Lung microvascular endothelial cell (primary cell): ENCODE data around the gene CACNA1E. TPM values are rescaled to one million over a fixed set of nuclear protein-coding genes. Genes with fewer than 3 reads are reported as not detected.
A peak's percentile ranks its signal among the peaks of the same experiment; 100 is the strongest.

ENCODE experiments used
- DNase-seq, 2 donors: peaks; one replicate each; pipeline versions ENCODE4 v3.0.0 to v3.0.0-alpha.2; 2010; ENCODE audit warnings: low read depth in 2 of 2
- total RNA-seq: library from RNA; depleted of rRNA; stranded (reverse); fragments of >200 nt; gene quantifications from 2 replicates; pipeline ENCODE4 v1.2.1, GENCODE V29; 2014

The CACNA1E gene
- total RNA-seq, 1 donor from 2014 or later, result under 0.01 TPM

DNA sequence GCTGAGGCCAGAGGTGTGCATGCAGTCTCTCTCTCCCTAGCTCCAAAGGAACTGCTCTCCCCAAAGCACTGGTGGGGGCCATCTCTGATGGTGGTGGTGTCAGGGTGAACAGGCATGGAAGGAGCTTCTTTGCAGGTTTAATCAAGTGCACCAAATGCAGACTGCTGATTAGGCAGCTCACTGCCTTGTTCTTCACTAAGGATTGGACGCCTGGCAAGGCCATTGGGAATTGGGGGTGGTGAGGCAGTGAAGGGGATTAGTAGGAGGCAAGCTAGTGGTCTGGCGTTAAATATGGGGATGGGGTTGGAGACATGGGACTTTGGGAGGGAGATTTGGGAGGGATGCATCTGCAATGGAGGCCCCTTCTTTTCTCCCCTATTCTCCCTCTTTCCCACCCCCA is 1.5 kb downstream of the CACNA1E start:
- no peak for DNase-seq

DNA sequence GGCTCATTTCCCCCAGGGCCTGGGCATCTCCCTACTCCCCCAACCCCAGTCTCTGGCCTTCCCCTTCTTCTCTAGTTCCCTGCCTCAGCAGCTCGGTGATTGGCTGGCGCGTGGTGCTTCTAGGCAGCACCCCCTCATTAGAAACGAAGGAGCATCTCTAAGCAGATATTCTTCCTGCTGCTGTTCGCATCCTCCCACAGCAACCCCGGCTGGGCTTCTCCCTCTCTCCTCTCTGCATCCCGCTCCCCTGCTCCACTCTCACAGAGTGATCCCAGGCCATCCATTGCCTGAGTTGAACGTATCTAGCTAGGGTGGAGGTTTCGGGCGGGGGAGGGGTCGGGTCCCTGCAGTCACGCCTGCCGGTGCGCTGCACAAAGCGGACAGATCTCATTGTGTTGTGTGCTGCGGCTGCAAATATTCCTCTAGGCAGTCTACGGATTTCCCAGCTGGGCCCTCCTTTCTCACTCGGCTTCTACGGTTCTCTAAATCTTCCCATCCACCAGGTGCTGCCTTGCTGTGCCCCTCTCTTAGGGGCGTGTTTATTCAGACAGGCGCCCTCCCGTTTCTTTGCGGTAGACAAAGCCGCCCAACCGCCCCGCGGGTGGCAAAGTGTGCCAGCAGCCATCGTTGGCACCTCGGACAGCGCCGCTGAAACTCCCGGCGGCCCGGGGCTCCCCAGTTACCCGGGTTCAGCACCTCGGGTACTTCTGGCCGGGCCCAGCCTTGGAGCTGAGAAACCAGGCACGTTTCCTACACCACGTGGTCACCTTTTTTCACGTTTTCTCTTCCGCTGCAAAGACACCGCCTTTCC is 2.2 kb downstream of the CACNA1E start:
- peak in 1 of 2 donors; percentile 6 for DNase-seq

DNA sequence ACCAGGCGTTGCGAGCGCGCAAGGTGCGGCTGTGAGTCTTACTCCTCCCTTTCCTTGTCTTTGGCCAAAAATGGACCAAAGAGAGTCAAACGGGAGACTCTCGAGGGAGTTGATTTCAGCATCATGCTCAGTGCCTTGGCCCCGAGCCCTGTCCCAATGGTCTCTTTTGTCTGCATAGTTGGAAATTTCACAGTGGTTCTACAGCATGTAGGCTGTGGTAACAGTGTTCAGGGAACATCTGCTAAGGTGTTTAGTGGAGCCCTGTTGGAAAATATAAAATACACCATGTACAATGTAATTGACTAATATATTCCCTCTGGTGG is 2.7 kb downstream of the CACNA1E start:
- no peak for DNase-seq

DNA sequence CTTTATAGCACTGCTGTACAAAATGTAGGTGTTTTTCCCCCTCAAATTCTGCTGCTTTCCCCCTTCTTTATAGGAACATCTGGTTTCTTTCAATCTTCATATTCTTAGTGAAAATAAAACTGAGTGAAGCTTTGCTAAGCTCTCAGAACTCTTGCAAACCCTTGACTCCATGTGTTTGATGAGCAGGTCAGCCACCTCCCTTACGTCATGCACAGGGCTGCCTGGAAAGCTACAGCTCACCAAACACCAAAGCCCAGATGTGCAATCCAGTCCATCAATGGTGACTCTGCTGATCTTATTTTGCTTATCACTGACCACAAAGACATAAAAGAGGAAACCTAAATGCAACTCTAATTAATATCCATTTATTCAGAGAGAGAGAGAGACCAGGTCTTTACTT is 5.5 kb downstream of the CACNA1E start:
- DNase-seq, result no peak

DNA sequence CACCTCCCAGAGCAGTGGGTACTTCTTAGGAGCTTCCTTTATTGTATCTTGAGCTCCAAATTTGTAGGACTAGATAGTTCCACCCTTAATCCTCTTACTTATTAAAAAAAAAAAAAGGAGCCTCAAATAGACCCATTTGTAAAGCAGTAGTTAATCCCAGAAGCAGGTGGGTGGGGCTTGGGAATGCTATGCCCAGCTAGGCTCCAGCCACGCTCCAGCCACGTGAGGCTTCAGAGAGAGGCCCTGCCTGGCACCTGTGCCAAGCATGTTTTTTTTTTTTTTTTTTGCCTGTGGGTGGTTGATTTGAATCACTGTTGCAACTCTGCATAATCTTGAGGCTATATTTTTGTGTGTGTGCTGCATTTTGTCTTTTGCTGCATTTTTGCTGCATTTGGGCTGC is 7.0 kb downstream of the CACNA1E start:
- no peak for DNase-seq

DNA sequence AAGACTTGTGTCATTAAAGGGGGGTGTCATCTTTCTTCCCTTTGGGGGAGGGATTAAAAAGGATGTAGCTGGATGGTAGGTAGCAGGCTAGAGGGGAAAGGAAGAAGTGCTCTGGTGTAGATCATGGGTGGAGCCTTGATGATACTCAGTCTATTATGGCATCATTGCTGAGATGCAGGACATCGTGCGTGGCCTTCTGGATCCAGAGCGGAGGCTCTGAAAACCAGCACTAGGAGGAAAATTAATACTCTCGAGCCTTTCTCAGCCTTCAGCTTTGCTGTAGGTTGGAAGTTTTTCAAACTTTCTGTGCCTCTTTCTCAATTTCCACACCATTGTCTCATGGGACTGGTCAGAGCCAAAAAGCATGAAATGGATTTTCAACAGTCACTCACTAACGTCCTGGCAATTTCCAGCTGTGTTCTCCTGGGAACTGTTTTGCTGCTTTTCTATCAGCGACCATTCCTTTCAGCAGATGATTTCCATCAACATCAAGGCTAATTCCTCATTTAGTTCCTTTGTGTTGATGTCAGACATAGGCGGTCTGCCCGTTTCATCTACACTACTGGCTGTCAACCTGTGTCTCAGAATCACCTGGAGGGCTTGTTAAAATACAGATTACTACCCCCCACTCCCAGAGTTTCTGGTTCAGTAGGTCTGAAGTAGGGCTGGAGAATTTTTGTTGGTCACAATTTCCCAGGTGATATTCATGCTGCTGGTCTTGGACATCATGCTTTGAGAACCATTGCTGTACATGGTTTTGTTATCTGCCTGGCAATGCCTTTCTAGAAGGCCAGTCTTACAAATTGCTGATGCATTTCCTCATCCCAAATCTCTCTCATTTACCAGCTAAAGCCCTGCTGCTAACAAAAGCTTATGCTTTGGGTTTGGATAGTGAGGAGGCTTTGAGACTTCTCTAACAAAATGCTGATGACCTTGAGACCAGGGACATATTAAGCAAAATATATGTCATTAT is 7.7 kb downstream of the CACNA1E start:
- DNase-seq, result no peak

DNA sequence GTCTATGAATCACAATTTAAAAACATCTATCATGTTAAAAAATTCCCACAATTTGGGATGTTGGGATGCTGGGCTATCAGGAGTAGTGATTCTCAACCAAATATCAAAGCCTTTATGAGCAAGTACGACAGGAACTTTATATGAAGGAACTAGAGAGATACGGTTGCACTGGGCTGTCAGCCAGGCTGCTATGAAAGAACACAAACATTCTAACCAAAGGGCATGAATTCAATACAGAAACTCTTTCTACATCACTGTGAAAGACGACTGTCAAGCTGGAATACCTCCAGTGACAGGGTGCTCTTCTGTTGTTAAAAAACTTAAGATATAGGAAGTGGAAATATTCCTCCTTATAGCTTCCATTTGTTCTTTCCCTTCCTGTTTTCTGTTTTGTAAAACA is 9.8 kb downstream of the CACNA1E start:
- no peak for DNase-seq

DNA sequence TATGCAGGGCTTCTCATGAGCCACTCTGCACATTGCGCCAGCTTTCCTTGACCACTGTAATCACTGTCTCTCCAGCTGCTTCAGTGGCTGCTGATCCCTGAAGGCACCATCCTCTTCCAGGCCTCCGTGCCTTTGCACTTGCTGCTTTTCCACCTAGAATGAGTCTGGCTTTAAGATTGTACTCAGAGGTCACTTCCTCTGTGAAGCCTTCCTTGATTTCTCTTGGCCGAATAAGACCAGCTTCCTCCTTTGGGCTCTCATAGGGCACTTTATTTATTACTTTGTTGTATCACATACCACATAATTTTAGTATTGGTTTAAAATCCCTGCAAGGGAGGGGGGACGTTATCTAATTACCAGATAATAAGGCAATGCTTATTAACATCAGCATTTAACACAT is 10.6 kb downstream of the CACNA1E start:
- DNase-seq, result no peak

DNA sequence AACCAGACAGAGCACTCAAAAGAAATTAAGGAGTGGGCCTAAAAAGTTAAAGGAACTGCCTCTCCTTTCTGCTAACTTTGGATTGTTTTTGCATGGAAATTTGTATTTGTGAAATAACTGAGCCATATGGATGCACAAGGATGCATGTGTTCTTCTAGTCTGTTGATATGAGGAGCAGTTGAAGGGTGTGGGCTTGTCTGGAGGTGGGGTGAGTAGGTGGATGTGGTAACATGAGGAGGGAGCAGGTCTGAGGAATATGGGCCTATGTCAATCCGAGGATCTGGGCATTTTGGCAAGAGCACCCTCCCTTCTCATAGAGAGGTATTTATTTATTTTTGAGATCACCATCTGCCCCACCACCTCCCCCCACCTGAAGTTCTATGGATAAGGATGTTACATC is 13.4 kb downstream of the CACNA1E start:
- no peak for DNase-seq

DNA sequence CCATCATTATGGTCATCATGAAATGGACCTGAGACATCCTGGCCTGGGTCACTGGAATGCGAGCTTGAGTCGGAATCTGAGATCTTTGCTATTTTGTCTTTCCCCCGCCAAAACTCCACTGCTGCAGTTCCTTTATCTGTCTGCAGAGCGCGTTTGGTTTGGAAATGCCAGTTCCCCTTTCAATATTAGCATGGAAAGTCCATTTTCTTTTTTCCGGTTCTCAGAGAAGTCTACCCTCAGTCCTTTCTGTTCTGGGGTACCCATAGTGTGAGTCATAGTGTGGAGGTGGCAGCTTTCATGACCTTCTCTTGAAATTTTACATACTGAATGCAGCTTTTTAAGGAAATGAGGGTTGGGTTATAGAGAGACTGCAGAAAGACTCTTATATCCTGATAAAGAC is 14.6 kb downstream of the CACNA1E start:
- DNase-seq, result no peak

DNA sequence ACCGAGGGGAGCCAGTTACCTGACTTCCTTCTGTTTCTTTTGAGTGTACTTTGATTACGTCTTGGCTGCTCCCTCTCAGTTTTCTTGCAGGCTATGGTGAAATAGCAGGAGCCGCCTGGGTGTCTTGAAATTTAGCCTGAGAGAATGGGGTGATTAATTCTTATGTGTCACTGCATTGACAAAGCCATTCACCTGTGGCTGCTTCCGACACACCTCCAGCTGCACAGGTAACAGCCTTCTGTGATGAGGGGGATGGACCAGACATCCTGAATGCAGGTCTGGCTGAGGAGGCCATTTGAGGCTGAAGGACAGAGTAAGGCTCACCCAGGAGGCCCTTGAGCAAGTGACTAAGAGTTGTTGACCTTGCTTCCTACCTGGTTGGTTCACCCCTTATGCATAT is 16.5 kb downstream of the CACNA1E start:
- DNase-seq, result no peak

DNA sequence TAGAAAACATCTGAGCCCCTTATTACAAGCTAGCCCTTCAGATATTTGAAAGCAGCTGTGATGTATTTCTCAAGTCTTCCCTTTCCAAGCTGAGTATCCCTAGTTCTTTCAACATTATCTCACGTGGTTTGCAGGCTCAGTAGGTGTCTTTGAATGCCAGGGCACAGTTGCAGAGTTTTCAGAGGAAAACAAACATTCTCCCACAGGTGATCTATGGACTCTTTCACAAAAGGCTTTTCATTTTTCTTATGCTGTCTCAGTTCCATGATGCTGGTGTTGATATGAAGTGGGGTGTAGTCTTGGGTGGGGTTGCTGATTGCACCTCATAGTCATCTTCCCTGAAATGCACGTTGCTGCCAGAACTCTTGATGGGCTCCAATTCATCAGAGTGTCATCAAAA is 17.3 kb downstream of the CACNA1E start:
- no peak for DNase-seq

DNA sequence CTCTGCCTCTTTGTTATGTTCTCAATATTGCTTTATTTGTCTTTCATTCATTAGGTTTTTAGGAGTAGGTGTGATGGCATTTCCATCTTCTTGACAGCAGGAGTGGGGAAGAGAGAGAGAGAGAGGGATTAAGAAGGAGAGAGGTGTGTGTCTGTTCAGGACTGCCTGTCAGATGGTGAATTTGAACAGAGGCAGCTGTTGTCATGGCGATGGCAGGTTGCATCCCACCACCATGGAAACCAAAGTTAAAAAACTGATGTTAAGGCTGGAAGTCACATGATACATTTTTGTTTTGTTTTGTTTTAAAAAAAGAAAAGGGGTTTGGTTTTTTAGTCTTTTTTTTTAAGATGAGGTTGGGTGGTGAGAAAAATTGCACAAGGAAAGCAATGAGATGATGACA is 18.3 kb downstream of the CACNA1E start:
- DNase-seq, result no peak

DNA sequence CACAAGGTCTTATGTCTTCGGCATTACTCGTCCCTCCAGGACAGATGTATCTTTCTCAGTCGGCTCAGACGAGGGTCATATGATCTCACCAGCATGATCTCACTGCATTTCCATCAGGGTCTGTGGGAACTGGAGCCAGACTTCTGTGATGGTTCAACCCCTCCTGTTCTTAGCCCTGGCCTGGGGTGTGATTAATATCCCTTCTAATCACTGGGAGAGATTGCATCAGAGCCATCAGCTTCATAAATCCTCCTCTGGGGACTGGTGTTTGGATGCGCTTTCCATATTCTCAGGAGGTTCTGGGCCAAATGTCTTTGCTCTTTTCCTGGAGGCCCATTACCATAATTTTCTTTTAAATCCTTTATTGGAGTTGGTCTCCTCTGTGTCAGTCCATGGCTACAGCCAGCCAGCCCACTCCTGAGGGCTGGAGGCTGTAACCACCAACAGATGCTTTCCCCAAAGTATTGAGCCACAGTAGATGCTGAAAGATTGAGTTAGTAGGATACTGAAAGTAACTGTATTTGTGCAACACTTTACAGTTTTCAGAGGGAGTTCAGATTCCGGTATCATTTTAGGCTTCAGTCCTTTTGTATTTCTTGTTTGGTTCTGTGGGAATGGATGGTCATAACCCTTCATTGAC is 20.0 kb downstream of the CACNA1E start:
- DNase-seq, result no peak

DNA sequence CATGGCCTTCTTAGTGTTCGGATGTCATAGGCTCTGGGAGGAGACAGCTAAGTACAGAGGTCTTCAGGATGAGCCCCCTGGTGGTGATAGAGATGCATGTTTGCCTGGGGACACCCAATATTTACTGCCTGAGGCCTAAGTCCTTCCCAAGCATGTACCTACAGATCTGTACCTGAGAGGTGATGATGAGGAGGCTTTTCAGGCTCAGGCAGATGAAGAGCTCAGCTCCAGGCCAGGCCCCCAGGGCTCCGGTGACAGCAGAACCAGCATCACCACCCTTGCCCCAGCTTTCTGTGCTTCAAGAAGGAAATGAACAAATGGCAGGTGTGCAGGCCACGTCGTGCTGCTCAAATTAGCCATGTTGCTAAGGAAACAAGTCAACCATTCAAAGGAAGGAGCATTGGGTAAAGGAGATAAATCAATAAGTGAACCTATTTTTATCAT is 21.1 kb downstream of the CACNA1E start:
- peak; percentile 28 to 40 for DNase-seq

DNA sequence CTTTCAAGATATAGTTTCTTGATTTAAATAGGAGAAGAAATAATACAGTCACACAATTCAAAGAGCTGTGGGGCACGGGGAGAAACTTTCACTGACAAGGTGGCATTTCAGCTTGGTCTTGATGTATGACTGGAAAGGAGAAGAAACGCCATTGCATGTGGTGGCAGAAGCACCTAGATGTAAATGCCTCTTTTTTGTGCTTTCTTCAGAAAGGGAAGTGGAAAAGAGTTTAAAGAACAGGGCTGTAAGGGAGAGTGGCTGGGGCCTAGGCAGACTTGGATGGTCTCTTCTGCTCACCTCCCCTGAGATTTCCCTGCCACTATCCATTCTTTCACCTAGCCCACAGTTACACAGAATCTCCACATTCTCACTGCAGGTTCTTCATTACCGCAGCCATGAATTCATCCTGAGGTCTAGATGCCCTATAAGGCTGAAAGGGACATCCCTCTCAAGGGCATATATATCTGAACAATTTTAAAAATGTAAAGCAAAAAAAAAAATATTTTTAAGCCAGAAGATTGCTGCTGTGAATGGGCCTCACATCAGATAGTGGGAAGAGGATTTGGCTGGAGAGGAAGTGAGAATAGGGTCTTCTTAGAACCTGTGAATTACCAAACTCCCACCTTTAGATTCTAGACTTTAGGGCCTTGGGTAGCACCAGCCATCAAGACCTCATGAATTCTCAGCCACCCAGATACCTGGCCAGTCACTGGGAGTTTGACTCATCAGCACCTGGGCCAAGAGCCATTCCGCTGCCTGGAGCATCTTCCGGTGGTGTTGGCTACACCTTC is 23.4 kb downstream of the CACNA1E start:
- no peak for DNase-seq

DNA sequence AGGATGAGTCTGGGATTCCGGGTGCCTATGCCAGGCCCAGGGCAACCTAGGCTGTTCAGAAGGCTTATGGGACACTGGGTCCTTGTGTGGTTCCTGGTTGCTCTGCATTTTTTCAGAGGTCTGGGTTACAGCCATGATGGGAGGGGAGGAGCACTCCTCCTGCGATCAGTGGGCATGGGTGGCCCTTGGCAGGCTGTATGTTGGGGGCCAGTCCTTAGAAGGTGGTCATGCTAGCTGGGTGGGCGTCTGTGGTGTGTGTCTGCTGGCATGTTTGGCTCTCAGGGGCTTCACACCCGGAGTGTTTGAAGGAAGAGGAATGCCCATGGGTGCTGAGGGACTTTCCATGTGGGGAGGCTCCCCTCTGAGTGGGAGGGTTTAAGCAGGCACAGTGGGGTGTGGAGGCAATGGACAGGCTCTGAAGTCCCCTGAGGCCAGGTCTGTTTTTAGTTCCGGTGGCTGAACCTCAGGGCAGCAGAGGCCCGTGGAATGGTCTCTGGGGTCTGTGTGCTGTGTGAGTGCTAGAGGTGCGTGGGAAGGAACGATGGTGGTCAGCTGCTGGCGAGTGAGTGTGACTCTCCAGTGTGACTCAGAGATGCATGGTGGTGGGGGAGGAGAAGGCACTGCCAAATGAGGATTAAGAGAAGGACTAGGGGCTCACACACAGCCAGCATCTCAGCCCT is 25.3 kb downstream of the CACNA1E start:
- DNase-seq, result no peak

DNA sequence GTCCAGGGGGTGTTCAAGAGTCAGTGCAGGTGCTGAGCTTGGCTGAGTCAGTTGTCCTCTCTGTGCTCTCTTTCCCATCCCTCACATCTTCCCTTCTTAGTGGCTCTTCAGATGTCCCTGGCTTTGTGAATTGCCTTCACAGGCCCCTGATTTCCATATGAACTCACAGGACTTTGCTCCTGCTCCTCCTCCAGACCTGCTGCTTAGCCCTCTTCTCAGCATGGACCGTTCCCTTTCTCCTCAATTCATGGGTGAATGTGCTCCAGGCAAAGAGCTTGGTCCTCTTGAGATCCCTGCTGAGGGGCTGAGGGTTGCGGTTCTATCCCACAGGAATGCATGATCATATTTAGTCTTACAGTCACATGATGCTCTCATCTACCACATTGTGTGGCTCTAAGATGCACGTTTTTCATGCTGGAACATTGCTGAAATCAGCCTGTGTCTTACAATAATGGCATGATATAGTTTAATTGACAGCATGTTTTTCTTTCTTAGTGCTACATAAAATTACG is 30.5 kb downstream of the CACNA1E start:
- DNase-seq, result no peak

DNA sequence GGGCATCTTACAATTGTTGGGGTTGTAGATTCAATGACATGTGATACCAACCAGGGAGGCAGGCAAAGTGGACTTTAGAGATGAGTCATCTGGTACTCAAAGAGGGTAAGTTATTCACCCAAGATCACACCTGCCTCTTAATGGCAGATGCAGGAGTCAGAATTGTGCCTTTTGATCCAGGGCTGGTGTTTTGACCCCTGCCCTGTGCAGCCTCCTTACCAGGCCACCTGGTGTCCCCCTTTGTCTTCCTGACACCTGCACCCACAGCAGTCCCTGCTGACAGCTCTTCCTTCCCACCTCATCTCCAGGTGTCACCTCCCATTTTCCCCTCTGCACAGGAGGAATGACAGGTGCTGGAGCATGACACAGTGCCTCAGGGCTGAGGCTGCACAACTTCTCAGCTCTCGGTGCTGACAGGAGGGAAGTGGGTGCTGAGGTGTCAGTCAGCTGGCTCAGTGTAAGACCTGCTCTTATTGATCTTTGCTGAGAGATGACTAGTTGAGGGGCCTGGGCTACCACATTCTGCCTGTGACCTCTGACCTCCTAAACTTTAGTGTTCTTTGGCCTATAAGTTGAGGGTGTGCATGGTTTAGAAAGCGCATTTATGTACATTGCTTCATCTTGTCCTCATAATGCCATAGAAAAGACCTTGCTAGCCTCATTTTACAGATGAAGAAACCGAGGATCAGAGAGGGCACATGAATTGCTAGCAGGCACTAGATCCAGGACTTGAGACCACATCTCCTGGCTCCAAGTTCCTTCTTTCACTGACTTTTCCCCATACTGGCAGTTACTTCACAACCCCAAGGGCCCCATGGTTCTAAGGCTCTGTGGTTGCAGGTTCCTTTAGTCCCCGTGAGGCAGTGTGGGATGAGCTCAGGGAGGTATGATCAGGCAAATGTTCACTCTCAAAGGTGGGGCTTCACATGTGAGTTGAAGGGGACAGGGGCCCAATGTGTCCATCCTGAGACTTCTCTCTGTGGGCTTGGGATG is 31.3 kb downstream of the CACNA1E start:
- no peak for DNase-seq
